Tibial artery (tissue), 4 donors: ENCODE data around the gene ZCCHC9.

ENCODE experiments used
- DNase-seq, 2 donors: peaks; one replicate each; pipeline ENCODE4 v3.0.0-alpha.2; 2019
- H3K27ac ChIP-seq, 2 donors: fragments of 200-600 bp; sonication (generic) in 1 of 2; 1 replicate in 1 of 2; 2 replicates in 1 of 2; pipeline ENCODE4 v1.5.1; 2018 to 2019; ENCODE audit warnings: mild to moderate bottlenecking in 1 of 2
- H3K27me3 ChIP-seq, 2 donors: fragments of 200-600 bp; sonication (generic) in 1 of 2; one replicate each; pipeline versions ENCODE4 v1.5.1 to v1.6.0; 2016 to 2019
- H3K36me3 ChIP-seq, 3 donors: fragments of 200-600 bp; sonication (generic) in 2 of 3; one replicate each; pipeline ENCODE4 v1.5.1; 2016 to 2019; ENCODE audit warnings: mild to moderate bottlenecking in 2 of 3
- H3K4me1 ChIP-seq, 4 donors: fragments of 200-600 bp; sonication (generic) in 2 of 4; 1 replicate in 3 of 4; 2 replicates in 1 of 4; pipeline ENCODE4 v1.5.1; 2016 to 2019
- H3K4me3 ChIP-seq, 2 donors: fragments of 200-600 bp; sonication (generic) in 1 of 2; 1 replicate in 1 of 2; 2 replicates in 1 of 2; pipeline ENCODE4 v1.5.1; 2018 to 2019; ENCODE audit warnings: mild to moderate bottlenecking in 2 of 2
- H3K9me3 ChIP-seq, 3 donors: fragments of 200-600 bp; sonication (generic) in 1 of 3; one replicate each; pipeline ENCODE4 v1.5.1; 2016 to 2019
- intact Hi-C: fragments of 100-400 bp; cut with DNase I; formaldehyde crosslinking; loops from one replicate; pipeline ENCODE4 v1.15.0; 2023; ENCODE audit warnings: low total_unique reads
- TF ChIP-seq, protein P1 (sequence below), 2 experiments: fragments of 200-600 bp in 1 of 2; fragments of 450-650 bp in 1 of 2; IDR thresholded peaks; one replicate each; pipeline ENCODE4 v1.5.1; 2017 to 2019; ENCODE audit warnings: antibody characterized with exemption in 2 of 2, mild to moderate bottlenecking in 1 of 2, moderate library complexity in 1 of 2

The ZCCHC9 gene

DNA sequence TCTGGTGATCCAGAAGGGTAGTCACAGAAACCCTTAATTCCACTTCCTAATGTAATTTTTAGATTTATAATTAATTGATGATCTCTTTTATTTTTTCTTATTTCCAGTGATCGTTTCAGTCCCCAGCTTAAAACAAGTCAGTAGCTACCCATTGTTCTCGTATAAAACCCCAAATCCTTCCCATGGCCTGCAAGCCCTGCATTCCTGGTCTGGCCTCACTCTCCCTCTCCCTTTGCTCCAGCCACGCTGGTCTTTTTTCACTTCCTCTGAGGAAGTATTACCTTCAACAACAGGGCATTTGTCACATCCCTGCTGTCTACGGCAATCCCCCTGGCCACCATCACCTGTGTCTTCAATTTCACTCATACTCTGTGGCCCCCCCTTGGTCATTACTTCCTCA is 47.8 kb downstream of the ZCCHC9 start:
- Histone ChIP-seq H3K9me3 (no peaks in the 10 kb centered on the region), H3K4me1 (no peaks in the 10 kb centered on the region), H3K4me3 (no peak overlapping the region), H3K27me3 (no peaks in the 10 kb centered on the region), H3K36me3 (no peaks in the 10 kb centered on the region), H3K27ac (no peak overlapping the region)
- intact Hi-C loops = no loop called here
- TF ChIP-seq, protein P1, sequence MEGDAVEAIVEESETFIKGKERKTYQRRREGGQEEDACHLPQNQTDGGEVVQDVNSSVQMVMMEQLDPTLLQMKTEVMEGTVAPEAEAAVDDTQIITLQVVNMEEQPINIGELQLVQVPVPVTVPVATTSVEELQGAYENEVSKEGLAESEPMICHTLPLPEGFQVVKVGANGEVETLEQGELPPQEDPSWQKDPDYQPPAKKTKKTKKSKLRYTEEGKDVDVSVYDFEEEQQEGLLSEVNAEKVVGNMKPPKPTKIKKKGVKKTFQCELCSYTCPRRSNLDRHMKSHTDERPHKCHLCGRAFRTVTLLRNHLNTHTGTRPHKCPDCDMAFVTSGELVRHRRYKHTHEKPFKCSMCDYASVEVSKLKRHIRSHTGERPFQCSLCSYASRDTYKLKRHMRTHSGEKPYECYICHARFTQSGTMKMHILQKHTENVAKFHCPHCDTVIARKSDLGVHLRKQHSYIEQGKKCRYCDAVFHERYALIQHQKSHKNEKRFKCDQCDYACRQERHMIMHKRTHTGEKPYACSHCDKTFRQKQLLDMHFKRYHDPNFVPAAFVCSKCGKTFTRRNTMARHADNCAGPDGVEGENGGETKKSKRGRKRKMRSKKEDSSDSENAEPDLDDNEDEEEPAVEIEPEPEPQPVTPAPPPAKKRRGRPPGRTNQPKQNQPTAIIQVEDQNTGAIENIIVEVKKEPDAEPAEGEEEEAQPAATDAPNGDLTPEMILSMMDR (IDR thresholded peaks at IDR 0.05) = no peak
- DNase-seq = no peak

DNA sequence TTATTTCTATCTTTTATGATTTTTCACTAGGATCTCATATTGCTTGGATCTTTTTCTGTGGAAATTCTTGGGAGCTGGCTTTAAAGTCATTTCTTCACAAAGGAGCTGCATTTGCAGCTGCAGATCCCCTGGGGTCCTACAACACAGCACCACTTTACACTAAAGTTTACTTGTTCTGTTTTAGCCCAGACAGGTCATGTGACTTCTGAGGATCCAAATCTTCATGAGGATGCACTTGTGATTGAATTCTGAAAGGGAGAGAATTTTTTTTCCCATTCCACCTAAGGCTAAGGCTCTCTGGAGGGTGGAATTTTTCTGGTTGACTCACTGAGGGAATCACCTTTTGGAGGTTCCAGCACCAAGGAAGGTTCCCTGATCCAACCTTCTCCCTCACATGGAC is 49.1 kb downstream of the ZCCHC9 start:
- Histone ChIP-seq H3K27ac (no peak overlapping the region), H3K4me3 (no peak overlapping the region), H3K4me1 (no peaks in the 10 kb centered on the region), H3K9me3 (no peaks in the 10 kb centered on the region), H3K36me3 (no peaks in the 10 kb centered on the region), H3K27me3 (no peaks in the 10 kb centered on the region)
- TF ChIP-seq, protein P1 (IDR thresholded peaks at IDR 0.05) = no peak
- DNase-seq = no peak
- intact Hi-C loops = no loop called here

DNA sequence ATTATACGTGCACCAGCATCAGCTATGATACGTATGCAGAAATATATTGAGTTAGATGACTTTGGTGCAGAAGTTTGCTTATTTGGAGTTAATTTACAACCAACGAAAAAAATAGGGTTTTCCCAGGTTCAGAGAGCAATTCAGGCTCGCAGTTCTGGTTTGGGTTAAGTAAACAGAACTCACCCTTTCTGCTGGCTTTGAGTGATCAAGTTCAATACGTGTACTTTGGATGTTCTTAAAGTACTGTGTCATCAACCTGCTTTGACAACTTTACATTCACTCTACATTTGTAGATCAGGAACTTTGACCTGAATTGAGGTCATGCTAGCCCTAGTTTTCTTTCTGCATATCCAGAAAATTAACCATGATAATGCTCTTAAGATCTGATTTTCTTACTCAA is 51.8 kb downstream of the ZCCHC9 start:
- no peaks in the 10 kb centered on the region for H3K4me1 ChIP-seq
- no peaks in the 10 kb centered on the region for H3K36me3 ChIP-seq
- no peak for DNase-seq
- H3K9me3 ChIP-seq = no peaks in the 10 kb centered on the region
- intact Hi-C loops = no loop called here
- H3K27me3 ChIP-seq = no peaks in the 10 kb centered on the region
- TF ChIP-seq, protein P1 (IDR thresholded peaks at IDR 0.05) = no peak
- H3K27ac ChIP-seq = no peak overlapping the region
- H3K4me3 ChIP-seq = no peak overlapping the region

DNA sequence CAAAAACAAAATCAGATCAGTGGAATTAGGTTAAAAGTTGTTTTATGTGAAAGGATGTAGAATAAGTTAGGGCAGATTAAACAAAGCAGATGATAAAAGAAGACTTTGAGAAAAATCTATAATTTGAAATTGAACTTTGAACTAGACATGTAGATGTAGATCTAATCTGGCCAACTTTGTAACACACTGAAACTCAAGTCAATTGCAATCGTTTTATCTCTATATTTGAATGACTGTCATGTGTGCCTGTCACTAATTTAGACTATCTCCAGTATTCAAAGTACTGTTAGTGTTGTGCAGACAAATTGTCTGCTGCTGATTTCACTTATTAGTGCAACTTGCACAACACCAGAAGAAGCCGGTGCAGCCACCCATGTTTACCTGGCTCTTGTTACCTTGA is 52.7 kb downstream of the ZCCHC9 start:
- Histone ChIP-seq H3K27me3 (no peaks in the 10 kb centered on the region), H3K4me3 (no peak overlapping the region), H3K27ac (no peak overlapping the region), H3K4me1 (no peaks in the 10 kb centered on the region), H3K9me3 (no peaks in the 10 kb centered on the region), H3K36me3 (no peaks in the 10 kb centered on the region)
- intact Hi-C loops = no loop called here
- DNase-seq = no peak
- TF ChIP-seq, protein P1 (IDR thresholded peaks at IDR 0.05) = no peak

DNA sequence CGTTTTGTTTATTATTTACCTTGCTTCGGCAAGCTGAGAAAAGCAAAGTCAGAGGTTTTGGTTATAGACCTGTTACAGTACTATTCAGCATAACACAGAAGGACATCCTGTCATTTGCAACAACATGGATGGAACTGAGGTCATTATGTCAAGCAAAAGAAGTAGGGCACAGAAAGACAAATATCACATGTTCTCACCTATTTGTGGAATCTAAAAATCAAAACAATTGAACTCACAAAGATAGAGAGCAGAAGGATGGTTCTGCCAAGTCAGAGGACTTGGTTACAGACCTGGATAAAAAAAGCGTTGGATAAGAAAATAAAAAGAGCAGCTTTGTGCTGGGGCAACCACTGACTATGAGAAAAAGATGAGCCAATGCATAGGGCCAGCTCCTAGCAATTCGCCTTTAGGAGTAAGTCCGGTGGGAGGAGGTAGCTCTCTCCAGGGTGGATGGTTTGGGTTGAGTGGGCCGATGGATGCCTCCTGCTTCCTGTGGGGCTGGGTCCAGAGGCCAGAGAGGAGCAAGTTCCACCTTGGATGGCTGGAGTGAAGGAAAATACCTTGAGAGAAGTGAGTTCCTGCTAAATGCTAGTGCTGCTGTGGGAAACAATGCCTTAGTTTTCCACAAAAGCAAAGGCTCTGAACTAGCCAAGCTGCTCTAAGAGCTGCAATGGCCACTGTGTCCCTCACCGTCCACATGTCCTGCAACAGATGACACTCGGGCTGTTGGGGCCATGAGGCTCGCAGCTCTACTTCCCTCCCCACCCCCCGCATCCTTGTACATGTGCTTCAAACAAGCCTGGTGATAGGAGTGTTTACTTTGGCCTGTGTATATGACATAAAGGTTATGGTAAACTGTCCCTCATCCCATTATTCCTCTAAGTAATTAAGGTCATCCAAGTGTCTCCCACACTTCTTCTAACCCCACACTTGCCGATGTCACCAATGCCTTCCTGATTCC is 54.2 kb downstream of the ZCCHC9 start:
- no peaks in the 10 kb centered on the region for H3K27me3 ChIP-seq
- no peaks in the 10 kb centered on the region for H3K9me3 ChIP-seq
- DNase-seq = no peak
- H3K4me1 ChIP-seq = no peaks in the 10 kb centered on the region
- no peak overlapping the region for H3K27ac ChIP-seq
- TF ChIP-seq, protein P1 (IDR thresholded peaks at IDR 0.05) = no peak
- intact Hi-C loops = no loop called here
- H3K36me3 ChIP-seq = no peaks in the 10 kb centered on the region
- no peak overlapping the region for H3K4me3 ChIP-seq
